ENCODE results near the gene MSMB.
"Not testable (repeated sequence)": the region's sequence is repeated elsewhere in the genome, so short reads cannot be mapped to it uniquely, and the experiment has no call there.

Gene MSMB, protein sequence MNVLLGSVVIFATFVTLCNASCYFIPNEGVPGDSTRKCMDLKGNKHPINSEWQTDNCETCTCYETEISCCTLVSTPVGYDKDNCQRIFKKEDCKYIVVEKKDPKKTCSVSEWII

DNA sequence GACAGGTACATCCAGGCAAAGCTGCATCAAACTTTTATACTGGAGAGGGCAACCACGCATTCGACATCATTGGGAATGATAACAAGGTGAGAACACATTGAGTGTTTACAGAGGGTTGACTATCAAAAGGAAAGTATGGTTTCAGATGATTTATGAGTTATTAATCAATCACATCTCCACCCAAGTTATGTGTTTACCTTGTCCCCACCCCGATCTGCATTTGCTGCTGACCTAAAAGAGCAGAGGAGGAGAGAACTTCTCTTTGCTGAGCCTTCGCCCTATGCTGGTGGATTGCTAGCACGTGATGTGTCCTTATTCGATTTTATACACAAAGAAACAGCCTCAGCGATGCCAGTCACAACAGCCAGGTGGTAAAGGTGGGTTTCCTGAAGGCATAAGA is at the start of gene MSMB:
MSMB (minus strand) TSS at position 9 of the 400 bp plus-strand sequence. CDS start 32 bp downstream, outside the sequence.
- no peak for DNase-seq (ENCODE audit: low read depth)

DNA sequence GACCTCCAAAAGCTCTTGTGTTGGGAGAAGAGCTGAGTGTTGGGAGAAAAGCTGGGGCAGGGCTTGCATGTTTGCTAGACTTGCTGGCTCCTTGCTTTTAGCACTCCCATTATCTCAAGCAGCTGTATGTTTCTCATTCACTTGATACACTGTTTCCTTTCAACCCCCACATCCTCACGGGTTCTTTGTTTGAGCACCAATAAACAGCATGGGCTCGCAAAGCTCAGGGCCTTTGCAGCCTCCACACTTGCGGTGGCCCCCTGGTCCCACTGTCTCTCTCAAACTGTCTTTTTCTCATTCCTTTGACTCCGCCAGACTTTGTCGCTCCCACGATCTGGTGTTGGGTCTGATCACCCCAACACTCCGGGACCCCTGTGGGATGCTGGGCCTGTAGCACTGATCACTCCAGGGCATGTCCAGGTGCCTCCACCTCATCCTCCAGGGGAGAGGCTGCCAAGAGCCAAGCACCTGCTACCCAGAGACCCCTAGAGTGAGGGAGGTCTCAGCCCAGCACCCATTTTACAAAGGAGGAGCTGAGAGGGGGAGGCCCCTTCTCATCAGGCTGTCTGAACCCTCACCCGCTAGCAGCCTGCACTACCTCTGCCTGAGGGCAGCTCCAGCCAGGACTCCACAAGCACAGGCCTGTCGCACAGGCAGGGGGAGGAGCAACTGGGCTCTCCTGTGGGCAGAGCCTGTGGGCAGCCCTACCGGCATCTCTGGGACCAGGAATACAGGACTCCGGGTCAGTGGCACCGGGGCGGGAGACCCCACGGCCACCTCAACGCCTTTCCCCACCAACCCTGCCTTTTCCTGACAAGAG is 49.1 kb upstream of the MSMB start:
- no peak for DNase-seq (ENCODE audit: low read depth)

DNA sequence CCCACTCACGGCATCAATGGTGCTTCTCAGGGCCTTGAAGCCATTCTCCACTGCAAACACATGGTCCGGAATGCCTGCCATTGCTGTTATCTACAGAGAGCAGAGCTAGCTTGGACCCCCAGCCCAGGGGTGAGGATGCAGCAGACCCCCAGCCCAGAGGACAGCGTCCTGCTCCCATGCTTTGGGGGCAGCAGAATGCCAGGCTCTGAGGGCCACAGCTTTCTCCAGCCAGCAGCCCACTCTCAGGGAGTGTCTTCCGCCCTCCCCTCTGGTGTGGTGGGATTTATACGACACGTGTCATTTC is 48.1 kb upstream of the MSMB start:
- no peak for DNase-seq (ENCODE audit: low read depth)

DNA sequence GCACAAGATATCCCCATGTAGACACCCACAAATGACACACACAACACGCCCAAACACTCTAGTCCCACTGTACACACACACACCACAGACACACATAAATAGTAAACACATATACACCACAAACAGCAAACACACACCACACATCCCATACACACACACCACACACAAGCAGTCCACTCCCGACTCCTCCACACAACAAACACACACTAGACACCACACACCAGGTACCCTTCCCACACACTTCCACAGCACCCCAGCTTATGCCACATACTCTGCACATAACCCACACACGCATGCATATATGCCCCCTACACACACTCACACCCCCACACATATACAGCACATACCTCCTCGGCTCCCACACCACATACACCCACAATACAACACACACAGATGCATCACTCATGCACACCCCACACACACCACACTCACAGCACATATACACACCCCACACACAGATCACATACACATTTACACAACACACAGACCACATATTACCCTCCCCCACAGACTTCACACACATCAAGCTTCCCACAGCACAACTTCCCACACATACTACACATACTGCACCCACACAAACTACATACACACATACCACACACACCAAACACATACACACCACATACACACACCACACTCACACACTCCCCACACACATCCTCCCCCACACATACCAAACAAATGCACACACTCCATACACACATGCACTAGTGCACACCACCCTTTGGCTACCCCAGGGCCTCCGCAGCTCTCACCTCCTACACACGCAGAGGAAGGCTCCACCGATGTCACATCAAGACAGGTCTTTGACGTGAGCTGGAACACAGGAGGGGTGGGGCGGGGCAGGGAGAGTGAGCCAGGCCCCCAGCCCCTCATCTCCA is 47.5 kb upstream of the MSMB start:
- DNase-seq (ENCODE audit: low read depth): not testable (repeated sequence)

DNA sequence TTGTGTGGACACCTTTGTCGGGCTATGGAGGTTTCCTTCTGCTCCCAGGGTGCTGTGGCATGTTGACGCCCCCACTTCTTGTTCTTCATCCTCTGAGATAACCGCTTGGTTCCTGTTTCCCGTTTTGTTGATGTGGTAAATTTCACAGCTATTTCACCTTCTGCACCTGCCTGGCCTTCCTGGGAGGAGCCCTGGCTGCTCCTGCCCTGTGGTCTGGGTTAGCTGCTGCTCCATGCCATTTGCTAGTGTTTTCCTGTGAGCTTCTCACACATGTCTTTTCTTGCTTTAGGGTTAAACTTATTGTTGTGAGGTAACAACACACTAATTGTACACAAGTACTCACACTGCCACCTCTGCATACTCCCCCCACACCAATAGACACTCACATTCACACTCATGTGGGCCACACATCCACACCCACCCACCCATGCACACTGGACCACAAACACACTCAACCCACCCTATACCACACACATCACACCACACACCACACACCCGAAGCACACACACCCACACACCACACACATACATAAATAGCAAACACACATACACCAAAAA is 46.5 kb upstream of the MSMB start:
- DNase-seq (ENCODE audit: low read depth): no peak

DNA sequence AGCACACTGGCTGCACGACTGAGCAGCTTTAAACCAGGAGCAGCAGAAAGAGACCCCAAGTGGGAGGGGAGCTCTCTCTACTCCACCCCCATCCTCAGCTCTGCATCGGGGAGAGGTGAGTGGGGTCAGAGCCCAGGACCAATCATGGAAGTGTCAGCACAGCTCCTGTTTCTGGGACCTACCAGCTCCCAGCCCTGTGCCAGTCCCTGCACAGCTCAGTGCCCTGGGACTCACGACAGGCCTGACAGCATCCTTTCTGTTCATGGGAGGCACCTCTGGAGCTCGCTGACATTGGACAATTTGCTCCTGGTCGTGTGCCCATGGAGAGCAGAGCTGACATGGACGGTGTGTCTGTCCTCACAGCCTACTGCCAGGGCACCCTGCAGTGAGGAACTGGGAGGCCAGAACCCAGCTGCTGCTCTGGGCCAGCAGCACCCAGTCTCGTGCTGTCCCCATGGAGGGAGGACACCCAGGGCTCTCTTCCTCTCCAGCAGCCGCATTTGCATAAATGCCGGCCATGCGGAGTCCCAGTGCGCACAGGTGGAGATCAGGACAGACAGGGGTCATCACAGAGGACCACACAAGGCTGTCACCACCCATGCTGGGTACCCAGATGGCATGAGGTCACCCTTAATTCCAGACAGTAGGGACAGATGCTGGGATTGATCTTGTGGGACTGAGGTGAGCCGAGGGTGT is 45.9 kb upstream of the MSMB start:
- DNase-seq (ENCODE audit: low read depth): no peak

DNA sequence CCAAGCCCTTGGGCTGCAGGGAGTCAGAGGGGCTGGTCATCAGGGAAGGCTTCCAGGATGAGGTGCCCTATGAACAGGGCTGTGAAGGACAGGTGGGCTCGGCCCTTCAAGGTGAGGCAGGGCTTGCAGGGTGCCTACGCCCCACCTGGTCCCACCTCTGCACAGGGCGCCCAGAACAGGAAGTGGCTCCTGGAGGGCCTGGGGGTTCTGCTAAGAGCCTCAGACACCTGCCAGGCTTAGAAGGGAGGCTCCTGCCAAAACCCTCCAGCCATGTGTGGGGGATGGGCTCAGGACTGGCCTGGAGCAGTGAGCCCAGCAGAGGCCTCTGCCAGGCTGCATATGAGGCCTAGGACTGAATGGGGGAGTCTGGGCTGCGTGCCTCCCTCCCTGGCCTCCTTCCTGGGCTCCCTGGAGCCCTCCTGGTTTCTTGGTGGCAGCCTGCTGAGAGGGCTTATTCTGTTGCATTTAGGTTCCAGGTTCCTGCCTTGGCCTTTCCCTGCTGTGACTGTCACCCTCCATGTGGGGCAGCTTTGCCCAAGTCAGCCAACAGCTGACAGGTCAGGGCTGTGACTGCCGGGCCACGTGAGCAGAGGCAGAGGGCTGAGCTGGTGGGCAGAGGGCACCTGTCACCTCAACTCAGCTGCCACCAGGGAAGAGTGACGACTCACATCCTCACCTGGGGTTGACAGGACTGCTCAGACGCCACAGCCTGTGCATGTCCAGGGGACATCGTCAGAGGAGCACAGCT is 45.2 kb upstream of the MSMB start:
- no peak for DNase-seq (ENCODE audit: low read depth)

DNA sequence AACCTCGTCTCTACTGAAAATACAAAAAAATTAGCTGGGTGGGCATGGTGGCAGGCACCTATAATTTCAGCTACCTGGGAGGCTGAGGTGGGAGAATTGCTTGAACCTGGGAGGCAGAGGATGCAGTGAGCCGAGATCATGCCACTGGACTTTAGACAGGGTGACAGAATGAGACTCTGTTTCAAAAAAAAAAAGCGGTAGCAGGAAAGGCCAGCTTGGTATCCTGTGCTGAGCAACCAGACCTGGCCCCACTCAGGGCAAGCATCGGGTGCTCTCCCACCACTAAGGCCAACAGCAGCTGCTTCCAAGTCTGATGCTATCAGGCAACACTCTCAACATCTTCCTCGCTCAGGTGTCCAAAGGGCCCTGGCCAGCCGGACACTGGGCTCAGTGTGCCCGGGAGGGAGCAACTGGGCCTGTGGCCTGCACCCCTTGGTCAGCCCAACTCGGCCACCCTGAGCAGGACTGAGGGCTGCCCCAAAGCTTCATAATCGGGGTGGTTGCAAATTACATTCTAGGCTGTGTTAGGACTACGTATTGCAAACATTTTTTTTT is 44.3 kb upstream of the MSMB start:
- DNase-seq (ENCODE audit: low read depth): no peak

DNA sequence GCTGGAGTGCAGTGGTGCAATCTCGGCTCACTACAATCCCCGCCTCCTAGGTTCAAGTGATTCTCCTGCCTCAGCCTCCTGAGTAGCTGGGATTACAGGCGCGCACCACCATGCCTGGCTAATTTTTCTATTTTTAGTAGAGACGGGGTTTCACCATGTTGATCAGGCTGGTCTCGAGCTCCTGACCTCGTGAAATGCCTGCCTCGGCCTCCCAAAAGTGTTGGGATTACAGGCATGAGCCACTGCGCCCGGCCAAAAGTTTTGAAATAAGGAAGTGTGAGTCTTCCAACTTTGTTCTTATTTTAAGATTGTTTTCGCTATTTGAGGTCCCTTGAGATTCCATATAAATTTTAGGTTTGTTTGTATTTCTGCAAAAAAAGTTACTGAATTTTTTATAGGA is 41.3 kb upstream of the MSMB start:
- not testable (repeated sequence) for DNase-seq (ENCODE audit: low read depth)

DNA sequence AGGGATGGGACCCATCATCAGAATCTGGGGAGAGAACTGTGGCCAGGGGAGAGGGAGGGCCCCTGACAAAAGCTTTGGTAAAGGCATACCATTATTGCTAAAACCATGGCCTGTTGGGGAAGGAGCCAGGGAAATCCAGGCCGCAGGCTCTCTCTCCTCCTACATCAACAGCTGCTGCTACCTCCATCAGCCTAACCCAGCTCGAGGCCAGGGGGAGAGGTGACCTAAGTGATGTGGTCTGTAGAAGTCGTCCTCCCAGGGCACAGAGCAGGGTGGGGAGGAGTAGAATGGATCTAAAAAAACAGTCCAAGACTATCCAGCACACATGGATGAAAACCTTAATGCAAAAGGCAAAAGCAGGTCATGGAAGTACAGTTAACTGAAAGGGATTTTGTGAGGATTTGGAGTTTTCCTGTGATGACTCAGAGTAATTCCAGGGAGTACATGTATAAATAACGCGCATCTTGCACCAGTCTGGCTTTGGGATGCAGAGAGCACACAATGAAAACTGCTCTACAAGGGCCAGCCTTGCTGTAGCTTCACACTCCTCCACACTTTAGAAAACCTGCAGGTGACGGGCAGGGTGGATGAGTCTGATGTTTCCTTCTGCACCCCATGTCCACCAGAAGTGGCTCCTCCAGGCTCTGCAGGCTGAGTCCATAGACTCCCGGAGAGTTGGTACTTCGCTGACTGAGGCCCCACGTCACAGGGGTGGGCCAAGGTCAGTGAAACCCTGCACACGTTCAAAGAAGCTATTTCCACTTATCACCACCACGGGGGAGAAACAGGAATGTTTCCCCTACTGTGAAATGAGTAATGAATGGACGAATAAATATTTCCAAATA is 38.5 kb upstream of the MSMB start:
- no peak for DNase-seq (ENCODE audit: low read depth)

DNA sequence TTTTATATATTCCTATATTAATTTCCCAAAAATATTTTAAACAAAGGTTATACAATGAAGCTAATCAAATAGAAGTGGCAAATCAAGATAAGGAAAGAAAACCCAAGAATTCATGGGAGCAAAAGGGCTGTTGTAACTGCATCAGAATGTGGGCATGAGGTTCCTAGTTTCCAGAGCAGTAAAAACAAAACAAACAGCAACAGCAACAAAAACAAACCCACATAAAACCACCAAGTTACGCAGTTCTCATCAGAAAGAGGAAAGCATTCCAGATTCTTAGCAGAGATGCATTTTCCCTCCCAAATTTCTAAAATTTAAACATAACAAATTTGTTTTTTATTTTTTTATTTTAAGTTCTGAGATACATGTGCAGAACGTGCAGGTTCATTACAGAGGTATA is 34.8 kb upstream of the MSMB start:
- no peak for DNase-seq (ENCODE audit: low read depth)

DNA sequence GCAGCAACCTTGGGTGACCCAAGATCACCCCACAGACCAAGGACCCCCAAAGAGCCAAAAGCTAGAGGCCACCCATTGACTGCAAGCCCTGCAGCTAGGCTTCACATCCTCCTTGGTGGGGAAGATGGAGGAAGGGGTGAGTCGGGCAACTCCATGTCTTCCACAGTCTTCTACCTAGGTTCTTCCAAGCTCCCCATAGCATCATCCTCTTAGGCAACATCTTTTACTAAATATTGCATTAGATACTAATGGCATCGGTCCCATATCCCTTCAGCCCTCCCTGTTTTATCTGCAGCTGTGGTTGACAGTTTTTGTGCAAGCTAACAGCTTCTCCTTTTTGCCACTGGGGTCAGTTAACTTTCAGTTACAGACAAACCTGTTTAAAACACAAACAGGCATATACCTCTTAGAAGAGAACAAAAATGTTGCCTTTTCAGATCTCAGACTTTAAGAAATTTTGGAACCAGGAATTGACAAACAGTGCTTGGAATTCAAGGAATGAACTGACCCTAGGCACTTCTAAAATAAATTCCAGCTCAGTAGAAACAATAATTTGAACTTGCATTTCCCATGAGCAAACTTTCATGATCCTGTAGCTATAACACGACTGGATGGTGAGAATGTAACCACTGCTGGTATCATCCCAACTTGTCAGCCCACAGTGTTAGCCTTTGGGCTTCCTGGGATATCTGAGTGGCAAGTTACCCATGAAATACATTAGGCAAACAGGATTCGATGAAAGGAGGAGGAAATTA is 33.9 kb upstream of the MSMB start:
- DNase-seq (ENCODE audit: low read depth): no peak

DNA sequence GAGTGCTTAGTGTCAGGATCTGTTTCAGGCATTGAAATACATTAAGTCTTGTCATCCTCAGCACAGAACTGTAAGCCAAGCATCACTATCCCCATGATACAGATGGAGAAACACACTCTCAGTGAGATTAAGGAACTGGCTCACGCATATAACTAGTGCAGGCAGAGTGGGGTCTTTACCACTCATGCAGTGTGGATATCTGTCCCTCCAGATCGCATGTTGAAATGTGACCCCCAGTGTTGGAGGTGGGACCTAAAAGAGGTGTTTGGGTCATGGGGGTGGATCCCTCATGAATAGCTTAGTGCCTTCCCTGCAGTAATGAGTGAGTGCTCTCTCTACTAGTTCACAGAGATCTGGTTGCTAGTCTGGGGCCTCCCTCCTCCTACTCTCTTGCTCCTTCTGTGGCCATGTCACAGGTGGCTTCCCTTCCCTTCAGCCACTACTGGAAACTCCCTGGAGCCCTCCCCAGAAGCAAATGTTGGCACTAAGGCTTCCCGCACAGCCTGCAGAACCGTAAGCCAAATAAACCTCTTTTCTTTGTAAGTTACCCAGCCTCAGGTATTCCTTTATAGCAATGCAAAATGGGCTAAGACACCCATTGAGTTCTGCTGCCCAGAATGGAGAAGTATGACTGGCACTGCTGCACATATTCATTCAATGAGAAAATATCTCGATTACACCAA is 31.8 kb upstream of the MSMB start:
- DNase-seq (ENCODE audit: low read depth): no peak

DNA sequence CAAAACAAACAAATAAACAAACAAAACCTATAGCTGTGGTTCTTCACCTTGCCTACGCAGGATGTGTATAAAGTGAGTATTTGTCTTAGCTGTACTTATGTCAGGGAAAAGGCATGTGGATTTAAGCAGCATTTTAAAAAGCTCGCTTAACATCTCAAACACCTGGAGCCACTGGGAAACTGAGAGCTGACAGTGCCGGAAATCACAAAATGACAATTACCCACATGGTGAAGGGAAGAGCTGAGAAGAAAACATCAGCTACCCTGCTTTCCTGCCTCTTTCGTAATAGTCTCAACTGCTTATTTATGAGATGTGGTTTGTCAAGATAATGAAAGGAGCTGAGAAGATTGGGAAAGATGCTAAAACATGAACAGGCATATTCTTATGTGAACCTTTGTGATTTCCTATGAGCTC is 31.1 kb upstream of the MSMB start:
- no peak for DNase-seq (ENCODE audit: low read depth)

DNA sequence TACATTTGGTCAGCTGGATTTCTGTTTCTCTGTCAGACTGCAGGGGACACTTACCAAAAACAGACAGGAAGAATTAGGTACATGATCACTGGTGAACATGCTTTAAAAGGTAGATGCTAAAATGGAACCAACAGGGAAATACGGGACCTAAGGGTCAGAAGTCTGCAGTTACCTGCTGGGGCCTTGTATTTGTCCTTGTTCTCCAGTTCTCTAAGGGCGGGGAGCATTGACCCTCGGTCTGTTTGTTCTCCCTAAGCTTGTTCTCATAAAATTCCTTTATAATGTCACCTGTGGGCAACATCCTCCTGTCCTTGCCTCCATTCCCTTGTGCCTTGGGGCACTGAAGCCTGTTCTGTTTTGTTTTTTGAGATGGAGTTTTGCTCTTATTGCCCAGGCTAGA is 29.8 kb upstream of the MSMB start:
- DNase-seq (ENCODE audit: low read depth): no peak

DNA sequence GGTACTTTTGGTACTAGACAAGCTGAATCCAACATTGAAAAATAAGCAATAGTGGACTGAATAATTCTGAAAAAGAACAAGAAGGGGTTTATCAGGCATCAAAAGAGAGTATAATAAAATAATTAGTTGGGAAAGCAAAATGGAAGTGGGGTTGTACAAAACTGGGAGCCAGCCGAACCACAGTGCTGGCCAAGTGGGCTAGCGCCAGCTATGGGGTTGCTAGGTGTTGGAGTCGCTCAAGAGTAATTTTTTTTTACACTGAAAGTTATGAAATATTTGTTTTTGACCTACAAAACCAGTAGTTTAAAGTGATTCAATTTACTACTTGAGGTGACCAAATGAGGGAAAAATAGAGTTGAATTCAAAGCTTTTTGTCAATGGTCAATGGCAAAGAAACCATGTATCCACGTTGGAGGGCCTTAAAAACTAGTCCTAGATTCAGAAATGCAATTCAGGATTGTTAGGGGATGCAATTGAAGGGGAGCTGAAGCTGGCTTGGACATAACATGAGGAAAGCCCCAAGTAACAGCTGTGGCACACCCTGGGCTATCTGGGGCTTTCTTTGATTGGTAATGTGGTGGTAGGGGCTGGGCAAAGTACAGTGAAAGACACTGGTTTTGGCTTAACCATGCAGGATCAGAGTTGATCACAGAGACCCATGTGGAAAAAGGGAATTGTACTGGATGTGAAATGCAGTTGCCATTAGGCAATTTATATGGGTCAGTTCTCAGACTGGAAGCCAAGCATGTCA is 28.3 kb upstream of the MSMB start:
- no peak for DNase-seq (ENCODE audit: low read depth)

DNA sequence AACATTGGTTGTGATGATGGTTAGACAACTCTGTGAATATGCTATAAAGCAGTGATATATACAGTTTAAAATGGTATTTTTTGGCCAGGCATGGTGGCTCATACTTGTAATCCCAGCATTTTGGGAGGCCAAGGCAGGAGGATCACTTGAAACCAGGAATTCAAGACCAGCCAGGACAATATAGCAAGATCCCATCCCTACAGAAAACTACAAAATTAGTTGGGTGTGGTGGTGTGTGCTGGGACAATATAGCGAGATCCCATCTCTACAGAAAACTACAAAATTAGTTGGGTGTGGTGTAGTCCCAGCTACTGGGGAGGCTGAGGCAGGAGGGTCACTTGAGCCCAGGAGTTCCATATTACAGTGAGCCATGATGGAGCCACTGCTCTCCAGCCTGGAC is 27.5 kb upstream of the MSMB start:
- no peak for DNase-seq (ENCODE audit: low read depth)

DNA sequence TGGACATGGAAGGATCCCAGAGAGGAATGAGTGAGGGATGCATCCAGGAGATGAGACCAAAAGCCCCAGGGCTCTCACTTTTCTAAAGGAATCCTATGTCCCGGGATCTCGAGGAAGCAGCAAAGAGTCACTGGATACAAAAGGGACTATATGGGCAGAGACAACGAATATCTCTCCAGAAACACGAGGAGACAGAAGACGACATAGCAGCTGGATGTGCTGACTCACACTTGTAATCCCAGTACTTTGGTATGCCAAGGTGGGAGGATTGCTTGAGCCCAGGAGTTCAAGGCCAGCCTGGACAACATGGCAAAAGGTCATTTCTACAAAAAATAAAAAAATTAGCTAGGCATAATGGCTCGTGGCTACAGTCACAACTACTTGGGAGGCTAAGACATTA is 24.7 kb upstream of the MSMB start:
- no peak for DNase-seq (ENCODE audit: low read depth)

All from activated T-helper 1 cell treated with Interleukin-2 at 50 U/mL for 16 hours (primary cell).